B cell (primary cell): ENCODE data around the gene SHC4. TPM values are rescaled to one million over a fixed set of nuclear protein-coding genes. Genes with fewer than 3 reads are reported as not detected.

ENCODE experiments used
- ATAC-seq: fragments of 200-7000 bp; cut with Tn5 transposase; one replicate; pipeline ENCODE4 v1.10.0; 2021; ENCODE audit warnings: low read depth, mild to moderate bottlenecking, moderate number of reproducible peaks, moderate library complexity
- CTCF ChIA-PET: fragments of 350-600 bp; sonication (Branson Sonifier 250); formaldehyde crosslinking; loops from one replicate; lab custom pipeline; 2021; ENCODE audit warnings: antibody characterized with exemption, inconsistent platforms; lab: Charles Lee
- POLR2A ChIA-PET: fragments of 350-600 bp; sonication (Branson Sonifier 250); formaldehyde crosslinking; loops from one replicate; lab custom pipeline; 2021; ENCODE audit warnings: antibody characterized with exemption; lab: Charles Lee
- DNase-seq: peaks from one replicate; pipeline ENCODE4 v3.0.0; 2013
- H2AFZ ChIP-seq: 2 replicates; pipeline ENCODE4 v1.6.1; 2012; ENCODE audit warnings: mild to moderate bottlenecking, low read depth, low read length; ENCODE audit not compliant: insufficient read depth, poor library complexity, severe bottlenecking
- H3K27ac ChIP-seq, 2 donors: 1 replicate in 1 of 2; 2 replicates in 1 of 2; pipeline ENCODE4 v1.5.1; 2012 to 2013; ENCODE audit warnings: low read length in 2 of 2, mild to moderate bottlenecking in 2 of 2, moderate library complexity in 1 of 2
- H3K27me3 ChIP-seq, 4 experiments: fragments of 200-600 bp in 1 of 4; sonication (generic) in 1 of 4; replicated peaks in 1 of 4; 1 replicate in 2 of 4; 2 replicates in 2 of 4; pipeline versions ENCODE4 v1.6.1 to v1.7.0; 2013 to 2016; ENCODE audit warnings: low read length in 3 of 4, mild to moderate bottlenecking in 2 of 4, mixed read lengths in 1 of 4, moderate library complexity in 1 of 4; ENCODE audit not compliant: insufficient read depth in 4 of 4, control insufficient read depth in 3 of 4; ENCODE audit errors: control extremely low read depth in 1 of 4
- H3K36me3 ChIP-seq, 2 experiments: replicated peaks in 1 of 2; 1 replicate in 1 of 2; 2 replicates in 1 of 2; pipeline versions ENCODE4 v1.6.1 to v1.7.1; 2013; ENCODE audit warnings: low read length in 1 of 2; ENCODE audit not compliant: insufficient read depth in 2 of 2, control insufficient read depth in 1 of 2; ENCODE audit errors: control extremely low read depth in 1 of 2, extremely low read depth in 1 of 2
- H3K4me1 ChIP-seq, 2 donors: fragments of 200-600 bp in 1 of 2; sonication (generic) in 1 of 2; 1 replicate in 1 of 2; 2 replicates in 1 of 2; pipeline versions ENCODE4 v1.5.1 to v1.6.1; 2013 to 2017; ENCODE audit warnings: low read length in 2 of 2; ENCODE audit not compliant: control insufficient read depth in 2 of 2, insufficient read depth in 2 of 2
- H3K4me2 ChIP-seq: replicated peaks from 2 replicates; pipeline ENCODE3; 2012; ENCODE audit warnings: mild to moderate bottlenecking, low read depth, low read length; ENCODE audit not compliant: poor library complexity, severe bottlenecking
- H3K4me3 ChIP-seq, 5 experiments: fragments of 200-600 bp in 1 of 5; sonication (generic) in 1 of 5; 1 replicate in 3 of 5; 2 replicates in 2 of 5; pipeline versions ENCODE4 v1.5.1 to v1.7.0; 2011 to 2016; ENCODE audit warnings: low read length in 4 of 5, mild to moderate bottlenecking in 4 of 5, low read depth in 2 of 5, control low read depth in 1 of 5, moderate library complexity in 1 of 5; ENCODE audit not compliant: insufficient read depth in 1 of 5; ENCODE audit errors: control extremely low read depth in 1 of 5, extremely low read depth in 1 of 5
- H3K79me2 ChIP-seq: fragments of 200-600 bp; sonication (generic); one replicate; pipeline ENCODE4 v1.6.0; 2016; ENCODE audit warnings: low read length; ENCODE audit not compliant: control insufficient read depth, insufficient read depth
- H3K9ac ChIP-seq: fragments of 200-600 bp; sonication (generic); 2 replicates; pipeline ENCODE4 v1.6.1; 2017; ENCODE audit warnings: mild to moderate bottlenecking, low read length, moderate library complexity
- H3K9me3 ChIP-seq, 3 donors: one replicate each; pipeline versions ENCODE4 v1.6.1 to v1.7.1; 2013; ENCODE audit warnings: low read length in 2 of 3; ENCODE audit not compliant: control insufficient read depth in 2 of 3, insufficient read depth in 1 of 3; ENCODE audit errors: control extremely low read depth in 1 of 3
- H4K20me1 ChIP-seq: 2 replicates; pipeline ENCODE4 v1.6.0; 2012; ENCODE audit warnings: mild to moderate bottlenecking, low read length; ENCODE audit not compliant: insufficient read depth, control insufficient read depth, poor library complexity, severe bottlenecking
- H3K27ac Mint-ChIP-seq: one replicate; pipeline ENCODE4 v1.8.0; 2021; ENCODE audit warnings: mixed read lengths
- H3K27me3 Mint-ChIP-seq: one replicate; pipeline ENCODE4 v1.8.0; 2021; ENCODE audit warnings: mixed read lengths
- H3K4me1 Mint-ChIP-seq: one replicate; pipeline ENCODE4 v1.8.0; 2021; ENCODE audit warnings: mixed read lengths
- H3K4me3 Mint-ChIP-seq: one replicate; pipeline ENCODE4 v1.8.0; 2021; ENCODE audit warnings: mixed read lengths
- H3K9me3 Mint-ChIP-seq: one replicate; pipeline ENCODE4 v1.8.0; 2022; ENCODE audit warnings: mixed read lengths; ENCODE audit not compliant: insufficient read depth
- EZH2 ChIP-seq: IDR thresholded peaks from 2 replicates; pipeline ENCODE4 v1.6.1; 2012; ENCODE audit warnings: borderline replicate concordance, low read depth, mild to moderate bottlenecking, moderate library complexity, low read length; ENCODE audit not compliant: insufficient read depth, poor library complexity, severe bottlenecking
- WGBS: methylation state at CpG from one replicate; pipeline ENCODE4 v1.1.5; 2013; ENCODE audit warnings: missing lambda C conversion rate; ENCODE audit not compliant: insufficient coverage; 5-methylcytosine and 5-hydroxymethylcytosine counted together
- intact Hi-C: fragments of 100-400 bp; cut with micrococcal nuclease; formaldehyde crosslinking; loops from one replicate; pipeline ENCODE4 v1.10.0; 2022
- polyA plus RNA-seq: library from polyadenylated mRNA; depleted of rRNA; stranded (reverse); fragments of >200 nt; gene quantifications from 2 replicates; pipeline ENCODE4 v1.2.3, GENCODE V29; 2012
- total RNA-seq, 2 donors: library from RNA; stranded (reverse); fragments of 120-200 nt in 1 of 2; gene quantifications; 1 replicate in 1 of 2; 2 replicates in 1 of 2; pipeline versions ENCODE4 v1.2.3 to v1.2.4, GENCODE V29; 2013 to 2022
- TF ChIP-seq, protein P1 (sequence below): fragments of 200-600 bp; IDR thresholded peaks from one replicate; pipeline ENCODE4 v1.8.0; 2022; ENCODE audit warnings: antibody characterized with exemption, mild to moderate bottlenecking

SHC4 gene
- total and polyA plus RNA-seq, 2 donors (not counting 1 experiment from before 2014, with no cell fraction given): 0.04 to 0.69 TPM

GRCh38 chr15:48834756-48835155 is 129.0 kb downstream of the SHC4 start:
- POLR2A ChIA-PET: no interaction called here
- WGBS: 88% methylated on average over 3 of the region's 5 CpGs
- no peaks in the 10 kb centered on the region for H3K4me1 ChIP-seq
- no peak overlapping the region for H3K4me3 Mint-ChIP-seq
- intact Hi-C loops: no loop called here
- no peak overlapping the region for H3K27ac Mint-ChIP-seq
- no peaks in the 10 kb centered on the region for H3K79me2 ChIP-seq
- H4K20me1 ChIP-seq: no peaks in the 10 kb centered on the region
- H3K9me3 ChIP-seq: peaks cover 0 to 13% (median 9%) of the 10 kb centered on the region in 3 donors
- H3K27me3 ChIP-seq: no peaks in the 10 kb centered on the region
- DNase-seq (no peak), ATAC-seq (no peak)
- no peak overlapping the region for H3K4me3 ChIP-seq
- no peak overlapping the region for H3K27ac ChIP-seq
- H3K36me3 ChIP-seq: no peaks in the 10 kb centered on the region
- TF ChIP-seq, protein P1, sequence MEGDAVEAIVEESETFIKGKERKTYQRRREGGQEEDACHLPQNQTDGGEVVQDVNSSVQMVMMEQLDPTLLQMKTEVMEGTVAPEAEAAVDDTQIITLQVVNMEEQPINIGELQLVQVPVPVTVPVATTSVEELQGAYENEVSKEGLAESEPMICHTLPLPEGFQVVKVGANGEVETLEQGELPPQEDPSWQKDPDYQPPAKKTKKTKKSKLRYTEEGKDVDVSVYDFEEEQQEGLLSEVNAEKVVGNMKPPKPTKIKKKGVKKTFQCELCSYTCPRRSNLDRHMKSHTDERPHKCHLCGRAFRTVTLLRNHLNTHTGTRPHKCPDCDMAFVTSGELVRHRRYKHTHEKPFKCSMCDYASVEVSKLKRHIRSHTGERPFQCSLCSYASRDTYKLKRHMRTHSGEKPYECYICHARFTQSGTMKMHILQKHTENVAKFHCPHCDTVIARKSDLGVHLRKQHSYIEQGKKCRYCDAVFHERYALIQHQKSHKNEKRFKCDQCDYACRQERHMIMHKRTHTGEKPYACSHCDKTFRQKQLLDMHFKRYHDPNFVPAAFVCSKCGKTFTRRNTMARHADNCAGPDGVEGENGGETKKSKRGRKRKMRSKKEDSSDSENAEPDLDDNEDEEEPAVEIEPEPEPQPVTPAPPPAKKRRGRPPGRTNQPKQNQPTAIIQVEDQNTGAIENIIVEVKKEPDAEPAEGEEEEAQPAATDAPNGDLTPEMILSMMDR: no peak
- TF ChIP-seq EZH2: no peak
- no peak overlapping the region for H3K9ac ChIP-seq
- H2AFZ ChIP-seq: no peak overlapping the region
- CTCF ChIA-PET: interaction anchor here (0.6 kb wide), 1 partner anchor 1279 kb away, joined by 4 read pairs; no protein-coding TSS in a partner anchor
- H3K9me3 Mint-ChIP-seq: peaks cover 8% of the 10 kb centered on the region
- no peak overlapping the region for H3K4me2 ChIP-seq
- H3K27me3 Mint-ChIP-seq: peaks cover 33% of the 10 kb centered on the region
- no peaks in the 10 kb centered on the region for H3K4me1 Mint-ChIP-seq

- Histone ChIP-seq H3K4me3 (no peak overlapping the region), H3K79me2 (no peaks in the 10 kb centered on the region), H3K4me2 (no peak overlapping the region), H2AFZ (no peak overlapping the region), H3K9ac (no peak overlapping the region), H3K36me3 (no peaks in the 10 kb centered on the region), H4K20me1 (no peaks in the 10 kb centered on the region), H3K4me1 (no peaks in the 10 kb centered on the region), H3K27ac (no peak overlapping the region), H3K27me3 (no peaks in the 10 kb centered on the region), H3K9me3 (peaks cover 0 to 13% (median 9%) of the 10 kb centered on the region in 3 donors)
- no peak for ATAC-seq
- POLR2A ChIA-PET: no interaction called here
- Mint-ChIP-seq H3K4me3 (no peak overlapping the region), H3K9me3 (peaks cover 8% of the 10 kb centered on the region), H3K27me3 (peaks cover 37% of the 10 kb centered on the region), H3K27ac (no peak overlapping the region), H3K4me1 (no peaks in the 10 kb centered on the region)
- TF ChIP-seq, protein P1: no peak
- no peak for TF ChIP-seq EZH2
- intact Hi-C loops: no loop called here
- no peak for DNase-seq
- CTCF ChIA-PET: no interaction called here
These were observed 130.0 kb downstream of the SHC4 start for GRCh38 chr15:48833526-48834239.
